Neuronal stem cell (in vitro differentiated cells): ENCODE measurements around the gene ARPC5L.

Source experiments
- DNase-seq: peaks from one replicate; pipeline ENCODE4 v3.0.0-alpha.2; 2013; ENCODE audit warnings: low spot score
- H2AFZ ChIP-seq: one replicate; pipeline ENCODE4 v1.6.1; 2013; ENCODE audit warnings: mild to moderate bottlenecking, low read length, inconsistent platforms
- H2AK5ac ChIP-seq: 2 replicates; pipeline ENCODE4 v1.6.1; 2013; ENCODE audit warnings: low read depth, mild to moderate bottlenecking, inconsistent platforms, low read length, moderate library complexity, mixed read lengths
- H2BK120ac ChIP-seq: 2 replicates; pipeline ENCODE4 v1.6.1; 2013; ENCODE audit warnings: low read depth, mild to moderate bottlenecking, inconsistent platforms, low read length, moderate library complexity, mixed read lengths
- H2BK12ac ChIP-seq: one replicate; pipeline ENCODE4 v1.6.1; 2013; ENCODE audit warnings: low read length, inconsistent platforms
- H2BK15ac ChIP-seq: 2 replicates; pipeline ENCODE4 v1.6.1; 2013; ENCODE audit warnings: mild to moderate bottlenecking, low read length, inconsistent platforms, mixed read lengths
- H2BK5ac ChIP-seq: one replicate; pipeline ENCODE4 v1.6.1; 2013; ENCODE audit warnings: inconsistent platforms, mild to moderate bottlenecking, low read length, moderate library complexity
- H3K14ac ChIP-seq: one replicate; pipeline ENCODE4 v1.6.1; 2013; ENCODE audit warnings: low read length, inconsistent platforms
- H3K18ac ChIP-seq: 2 replicates; pipeline ENCODE4 v1.6.1; 2013; ENCODE audit warnings: low read length, inconsistent platforms
- H3K23ac ChIP-seq: 2 replicates; pipeline ENCODE4 v1.6.1; 2013; ENCODE audit warnings: low read depth, mild to moderate bottlenecking, mixed read lengths, low read length, inconsistent platforms; ENCODE audit not compliant: poor library complexity
- H3K27ac ChIP-seq: replicated peaks from 3 replicates; pipeline ENCODE4 v1.5.1; 2013; ENCODE audit warnings: low read length, inconsistent platforms
- H3K27me3 ChIP-seq, 3 experiments: 2 replicates each; pipeline ENCODE4 v1.6.1; 2013; ENCODE audit warnings: low read length in 3 of 3, mild to moderate bottlenecking in 2 of 3, inconsistent platforms in 1 of 3, low read depth in 1 of 3, mixed read lengths in 1 of 3, moderate library complexity in 1 of 3; ENCODE audit not compliant: control insufficient read depth in 3 of 3, insufficient read depth in 3 of 3
- H3K36me3 ChIP-seq, 2 donors: replicated peaks in 1 of 2; 2 replicates each; pipeline ENCODE4 v1.6.1; 2013; ENCODE audit warnings: low read length in 2 of 2; ENCODE audit not compliant: control insufficient read depth in 2 of 2, insufficient read depth in 2 of 2
- H3K4ac ChIP-seq: 2 replicates; pipeline ENCODE4 v1.6.1; 2013; ENCODE audit warnings: inconsistent platforms, mild to moderate bottlenecking, low read length, moderate library complexity
- H3K4me1 ChIP-seq, 2 donors: 1 replicate in 1 of 2; 2 replicates in 1 of 2; pipeline ENCODE4 v1.6.1; 2013; ENCODE audit warnings: low read length in 2 of 2, low read depth in 1 of 2; ENCODE audit not compliant: control insufficient read depth in 2 of 2, insufficient read depth in 1 of 2
- H3K4me2 ChIP-seq: one replicate; pipeline ENCODE4 v1.6.1; 2013; ENCODE audit warnings: mild to moderate bottlenecking, low read length, inconsistent platforms; ENCODE audit not compliant: insufficient read depth, poor library complexity, severe bottlenecking
- H3K4me3 ChIP-seq, 2 donors: 2 replicates each; pipeline ENCODE4 v1.5.1; 2013; ENCODE audit warnings: low read length in 2 of 2, mild to moderate bottlenecking in 2 of 2, inconsistent platforms in 1 of 2, moderate library complexity in 1 of 2
- H3K79me1 ChIP-seq: one replicate; pipeline ENCODE4 v1.6.1; 2013; ENCODE audit warnings: low read depth, mild to moderate bottlenecking, inconsistent platforms, low read length, moderate library complexity
- H3K9ac ChIP-seq: one replicate; pipeline ENCODE4 v1.6.1; 2013; ENCODE audit warnings: mild to moderate bottlenecking, low read depth, low read length, inconsistent platforms; ENCODE audit not compliant: poor library complexity
- H3K9me3 ChIP-seq, 2 donors: replicated peaks in 1 of 2; 2 replicates each; pipeline versions ENCODE3 to v1.6.1; 2013; ENCODE audit warnings: low read length in 2 of 2, mild to moderate bottlenecking in 2 of 2, inconsistent platforms in 1 of 2, low read depth in 1 of 2, mixed read lengths in 1 of 2, moderate library complexity in 1 of 2; ENCODE audit not compliant: control insufficient read depth in 2 of 2, insufficient read depth in 1 of 2
- H4K8ac ChIP-seq: one replicate; pipeline ENCODE4 v1.6.1; 2013; ENCODE audit warnings: low read depth, mild to moderate bottlenecking, inconsistent platforms, low read length, moderate library complexity
- H4K91ac ChIP-seq: one replicate; pipeline ENCODE4 v1.6.1; 2013; ENCODE audit warnings: low read length, low read depth, mild to moderate bottlenecking, inconsistent platforms; ENCODE audit not compliant: poor library complexity
- WGBS, 2 donors: extraction: QIAGEN DNeasy Blood & Tissue Kit; methylation state at CpG; one replicate each; pipeline ENCODE4 v1.1.7; 2013; ENCODE audit warnings: missing lambda C conversion rate in 2 of 2, mixed read lengths in 1 of 2; ENCODE audit not compliant: insufficient read length in 2 of 2, insufficient replicate concordance in 1 of 2; ENCODE audit errors: extremely low coverage in 2 of 2; 5-methylcytosine and 5-hydroxymethylcytosine counted together

The ARPC5L gene

DNA sequence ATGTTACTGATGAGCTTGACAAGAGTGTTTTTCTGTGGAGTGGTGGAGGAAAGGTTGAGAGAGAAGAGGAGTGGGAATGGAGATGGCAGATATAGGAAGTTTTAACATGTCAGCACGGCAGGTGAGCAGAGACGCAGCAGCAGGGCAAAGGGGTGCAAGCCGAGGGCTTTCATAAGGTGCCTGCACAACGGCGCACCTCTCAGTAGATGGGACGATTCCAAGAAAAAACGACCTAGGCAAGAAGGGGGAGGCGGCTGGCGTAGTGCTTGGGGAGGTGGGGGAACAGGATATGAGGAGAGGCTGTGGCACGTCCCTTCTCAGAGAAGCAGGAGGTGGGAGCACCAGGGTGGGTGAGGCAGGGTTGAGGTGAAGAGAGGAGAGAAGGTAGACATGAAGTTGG lies 24.5 kb downstream of the ARPC5L start:
- Histone ChIP-seq H3K14ac (no peak overlapping the region), H2BK120ac (no peak overlapping the region), H2BK15ac (no peak overlapping the region), H3K4me3 (no peak overlapping the region), H2BK12ac (no peak overlapping the region), H4K91ac (no peak overlapping the region), H3K4ac (no peak overlapping the region), H4K8ac (no peak overlapping the region), H3K36me3 (peaks cover 35 to 80% of the 10 kb centered on the region in 2 donors), H2BK5ac (no peak overlapping the region), H3K18ac (no peak overlapping the region), H3K4me2 (no peak overlapping the region), H3K27ac (no peak overlapping the region), H2AK5ac (no peak overlapping the region), H3K27me3 (no peaks in the 10 kb centered on the region), H2AFZ (no peak overlapping the region), H3K4me1 (peaks cover 0 to 2% of the 10 kb centered on the region in 2 donors), H3K23ac (no peak overlapping the region), H3K9ac (no peak overlapping the region), H3K79me1 (peaks cover 4% of the 10 kb centered on the region), H3K9me3 (no peaks in the 10 kb centered on the region)
- DNase-seq, result no peak
- WGBS, 2 donors, result no CpG with 5 or more reads among the region's 10 CpGs

DNA sequence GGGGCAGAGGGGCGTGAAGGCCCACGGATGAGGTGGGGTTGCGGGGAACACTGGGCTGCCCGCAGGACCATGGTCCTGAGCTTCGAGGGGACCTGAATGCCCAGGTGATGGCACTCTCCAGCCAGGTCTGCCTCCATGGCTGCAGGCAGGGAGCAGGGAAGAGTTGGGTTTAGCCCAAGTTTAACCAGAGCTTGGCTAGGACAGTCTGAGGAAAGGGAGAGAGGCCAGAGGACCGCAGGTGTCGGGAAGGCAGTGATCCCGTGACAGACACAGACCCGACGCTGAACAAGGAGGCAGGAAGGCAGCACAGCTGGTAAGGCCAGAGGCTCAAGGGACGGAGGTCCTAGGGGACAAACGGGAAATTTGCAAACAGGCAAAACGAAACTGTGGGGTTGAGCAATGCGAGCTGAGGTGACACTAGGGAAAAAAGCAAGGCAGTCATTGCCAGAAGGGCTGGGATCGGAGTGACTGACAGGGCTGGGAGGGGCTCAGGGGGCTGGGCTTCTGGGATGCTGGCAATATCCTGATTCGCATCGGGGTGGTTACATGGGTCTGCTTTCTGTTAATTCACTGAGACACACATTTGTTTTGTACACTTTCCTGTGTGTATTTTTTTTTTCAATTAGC lies 25.0 kb downstream of the ARPC5L start:
- no peak overlapping the region for H2BK5ac ChIP-seq
- H3K23ac ChIP-seq, result peak overlapping the region; percentile 62
- no peak overlapping the region for H2BK120ac ChIP-seq
- H2AK5ac ChIP-seq, result no peak overlapping the region
- H3K9ac ChIP-seq, result peak overlapping the region; percentile 66
- H3K36me3 ChIP-seq, result peaks cover 33 to 75% of the 10 kb centered on the region in 2 donors
- no peak overlapping the region for H4K91ac ChIP-seq
- no peak for DNase-seq
- H2AFZ ChIP-seq, result no peak overlapping the region
- H3K27ac ChIP-seq, result no peak overlapping the region
- no peaks in the 10 kb centered on the region for H3K27me3 ChIP-seq
- peak overlapping the region; percentile 26 for H4K8ac ChIP-seq
- no peak overlapping the region for H2BK12ac ChIP-seq
- H2BK15ac ChIP-seq, result no peak overlapping the region
- H3K4me2 ChIP-seq, result no peak overlapping the region
- no peak overlapping the region for H3K4me3 ChIP-seq
- peaks cover 4% of the 10 kb centered on the region for H3K79me1 ChIP-seq
- no peak overlapping the region for H3K14ac ChIP-seq
- H3K18ac ChIP-seq, result no peak overlapping the region
- no CpG with 5 or more reads among the region's 17 CpGs for WGBS, 2 donors
- no peaks in the 10 kb centered on the region for H3K9me3 ChIP-seq
- H3K4me1 ChIP-seq, result peaks cover 0 to 2% of the 10 kb centered on the region in 2 donors
- no peak overlapping the region for H3K4ac ChIP-seq

GRCh38 chr9:124887832-124888231 lies 25.9 kb downstream of the ARPC5L start:
- DNase-seq, result no peak
- H3K36me3 ChIP-seq, result peaks cover 33 to 68% of the 10 kb centered on the region in 2 donors
- no peak overlapping the region for H2BK5ac ChIP-seq
- H2AK5ac ChIP-seq, result no peak overlapping the region
- H3K27ac ChIP-seq, result no peak overlapping the region
- peaks cover 0 to 2% of the 10 kb centered on the region in 2 donors for H3K4me1 ChIP-seq
- no peak overlapping the region for H2BK15ac ChIP-seq
- H3K4ac ChIP-seq, result no peak overlapping the region
- H3K14ac ChIP-seq, result no peak overlapping the region
- H3K9ac ChIP-seq, result peak overlapping the region; percentile 12
- no peak overlapping the region for H3K18ac ChIP-seq
- no peaks in the 10 kb centered on the region for H3K9me3 ChIP-seq
- no peak overlapping the region for H3K4me2 ChIP-seq
- H3K27me3 ChIP-seq, result no peaks in the 10 kb centered on the region
- no peak overlapping the region for H3K23ac ChIP-seq
- H2AFZ ChIP-seq, result no peak overlapping the region
- H2BK12ac ChIP-seq, result no peak overlapping the region
- no peak overlapping the region for H2BK120ac ChIP-seq
- H3K4me3 ChIP-seq, result no peak overlapping the region
- peaks cover 4% of the 10 kb centered on the region for H3K79me1 ChIP-seq
- no CpG with 5 or more reads among the region's 5 CpGs for WGBS, 2 donors
- no peak overlapping the region for H4K91ac ChIP-seq
- H4K8ac ChIP-seq, result no peak overlapping the region

- Histone ChIP-seq H2BK5ac (no peak overlapping the region), H2BK12ac (no peak overlapping the region), H3K4me3 (no peak overlapping the region), H3K18ac (no peak overlapping the region), H2BK15ac (no peak overlapping the region), H3K36me3 (peaks cover 33 to 80% of the 10 kb centered on the region in 2 donors), H2AK5ac (no peak overlapping the region), H3K9me3 (no peaks in the 10 kb centered on the region), H3K4ac (no peak overlapping the region), H3K4me1 (peaks cover 0 to 2% of the 10 kb centered on the region in 2 donors), H3K9ac (no peak overlapping the region), H2AFZ (no peak overlapping the region), H3K14ac (no peak overlapping the region), H3K23ac (peak overlapping the region; percentile 62), H3K79me1 (peaks cover 4% of the 10 kb centered on the region), H4K8ac (peak overlapping the region; percentile 52), H3K27ac (no peak overlapping the region), H3K4me2 (no peak overlapping the region), H2BK120ac (no peak overlapping the region), H4K91ac (no peak overlapping the region), H3K27me3 (no peaks in the 10 kb centered on the region)
- DNase-seq, result no peak
- no CpG with 5 or more reads among the region's 13 CpGs for WGBS, 2 donors
Observed at GRCh38 chr9:124889006-124889405, 27.1 kb downstream of the ARPC5L start.
